HG03196 (cell line): Measurements from ENCODE around the gene GEMIN5.
A peak's percentile ranks its signal among the peaks of the same experiment; 100 is the strongest.
"Not testable (repeated sequence)": the region's sequence is repeated elsewhere in the genome, so short reads cannot be mapped to it uniquely, and the experiment has no call there.

ENCODE experiments used
- ATAC-seq: cut with Tn5 transposase; IDR thresholded peaks from one replicate; pipeline ENCODE4 v1.9.1; 2021; ENCODE audit not compliant: unreplicated experiment

GEMIN5 gene

GRCh38 chr5:154940772-154941620 lies 3.0 kb upstream of the GEMIN5 start, which contains the start of gene MRPL22:
TSS of gene MRPL22 (plus strand) at chr5:154941073. CDS start at chr5:154941111, 38 bp downstream.
- ATAC-seq, result peak; percentile 61

- no peak for ATAC-seq
Measured at GRCh38 chr5:154940375-154940771, 2.4 kb upstream of the GEMIN5 start.

- not testable (repeated sequence) for ATAC-seq
Measured at GRCh38 chr5:154939387-154939786, 1.4 kb upstream of the GEMIN5 start.

- no peak for ATAC-seq
Measured at GRCh38 chr5:154937186-154937717, 759 bp downstream of the GEMIN5 start.

- ATAC-seq, result no peak
Measured at GRCh38 chr5:154934881-154935280, 3.1 kb downstream of the GEMIN5 start.

- ATAC-seq, result no peak
Measured at GRCh38 chr5:154933537-154933936, 4.5 kb downstream of the GEMIN5 start.

- no peak for ATAC-seq
Measured at GRCh38 chr5:154923441-154924430, 14.3 kb downstream of the GEMIN5 start.

- no peak for ATAC-seq
Measured at GRCh38 chr5:154917757-154918156, 20.3 kb downstream of the GEMIN5 start.

- ATAC-seq, result no peak
Measured at GRCh38 chr5:154916874-154917273, 21.1 kb downstream of the GEMIN5 start.

GRCh38 chr5:154905601-154906000 lies 32.4 kb downstream of the GEMIN5 start:
- not testable (repeated sequence) for ATAC-seq

- ATAC-seq, result no peak
Measured at GRCh38 chr5:154901913-154902312, 36.1 kb downstream of the GEMIN5 start.

- no peak for ATAC-seq
Measured at GRCh38 chr5:154901276-154901675, 36.7 kb downstream of the GEMIN5 start.

GRCh38 chr5:154900066-154900465 lies 37.9 kb downstream of the GEMIN5 start:
- ATAC-seq, result no peak

- no peak for ATAC-seq
Measured at GRCh38 chr5:154899151-154899816, 38.7 kb downstream of the GEMIN5 start.

GRCh38 chr5:154898210-154898609 lies 39.8 kb downstream of the GEMIN5 start:
- no peak for ATAC-seq

- no peak for ATAC-seq
Measured at GRCh38 chr5:154896562-154897165, 41.3 kb downstream of the GEMIN5 start.

- no peak for ATAC-seq
Measured at GRCh38 chr5:154895606-154896561, 42.1 kb downstream of the GEMIN5 start.

GRCh38 chr5:154893381-154893780 lies 44.6 kb downstream of the GEMIN5 start:
- ATAC-seq, result no peak

- ATAC-seq, result no peak
Measured at GRCh38 chr5:154892369-154892771, 45.6 kb downstream of the GEMIN5 start.
